Measurements from ENCODE around the gene PRM2. TPM values are rescaled to one million over a fixed set of nuclear protein-coding genes. Genes with fewer than 3 reads are reported as not detected.

PRM2 gene
- total and polyA plus RNA-seq, 2 experiments from 2014 or later: not detected

DNA sequence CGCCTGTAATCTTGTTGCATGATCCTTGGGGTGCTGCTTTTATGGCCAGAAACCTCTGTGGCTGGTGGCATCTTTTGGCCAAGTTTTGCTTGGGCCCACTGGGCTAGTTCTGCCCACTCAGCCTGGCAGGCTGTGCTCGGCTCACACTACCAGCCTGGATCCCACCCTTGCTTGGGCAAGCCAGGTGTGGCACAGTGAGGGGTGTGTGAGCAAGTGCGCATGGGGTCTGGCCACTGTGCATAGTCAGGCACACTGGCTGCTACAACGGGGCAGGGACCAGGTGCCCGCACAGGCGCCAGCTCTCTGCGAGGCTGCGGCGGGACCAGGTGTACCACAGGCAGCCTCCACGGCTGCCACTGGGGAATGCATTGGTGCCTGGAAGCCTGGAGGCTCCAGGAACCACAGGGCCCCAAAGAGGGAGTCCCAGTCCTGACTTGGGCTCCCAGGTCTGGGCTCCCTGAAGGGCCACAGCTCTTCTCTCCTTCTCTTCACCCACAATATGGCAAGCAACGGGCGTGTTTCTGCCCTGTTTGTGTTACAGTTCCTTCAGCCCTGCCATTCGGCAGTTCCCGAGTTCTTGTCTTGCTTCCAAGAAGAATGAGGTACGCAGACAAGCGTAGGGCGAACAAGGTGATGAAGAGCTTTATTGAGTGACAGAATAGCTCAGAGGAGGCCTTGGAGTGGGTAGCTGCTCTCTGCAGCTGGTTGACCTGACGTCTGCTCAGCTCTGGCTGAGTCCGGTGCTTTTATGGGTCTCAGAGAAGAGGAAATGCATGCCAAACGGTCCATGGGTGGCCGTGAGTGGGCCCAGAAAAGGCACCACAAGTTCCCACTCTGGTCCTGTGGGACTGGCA, 31.6 kb upstream of the PRM2 start:
- TF ChIP-seq ZNF114 (CRISPR knock-in tag; IDR thresholded peaks at IDR 0.05): no peak
- TF ChIP-seq, protein P1, sequence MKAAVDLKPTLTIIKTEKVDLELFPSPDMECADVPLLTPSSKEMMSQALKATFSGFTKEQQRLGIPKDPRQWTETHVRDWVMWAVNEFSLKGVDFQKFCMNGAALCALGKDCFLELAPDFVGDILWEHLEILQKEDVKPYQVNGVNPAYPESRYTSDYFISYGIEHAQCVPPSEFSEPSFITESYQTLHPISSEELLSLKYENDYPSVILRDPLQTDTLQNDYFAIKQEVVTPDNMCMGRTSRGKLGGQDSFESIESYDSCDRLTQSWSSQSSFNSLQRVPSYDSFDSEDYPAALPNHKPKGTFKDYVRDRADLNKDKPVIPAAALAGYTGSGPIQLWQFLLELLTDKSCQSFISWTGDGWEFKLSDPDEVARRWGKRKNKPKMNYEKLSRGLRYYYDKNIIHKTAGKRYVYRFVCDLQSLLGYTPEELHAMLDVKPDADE (IDR thresholded peaks at IDR 0.05): no peak
- TF ChIP-seq EZH2phosphoT487 (IDR thresholded peaks at IDR 0.05; ENCODE audit: unreplicated experiment): no peak
- TF ChIP-seq STAT1 (IDR thresholded peaks at IDR 0.05; ENCODE audit: unreplicated experiment): no peak
- TF ChIP-seq EZH2 (IDR thresholded peaks at IDR 0.05; ENCODE audit: low read depth, unreplicated experiment): no peak
- TF ChIP-seq ZNF331 (CRISPR knock-in tag; IDR thresholded peaks at IDR 0.05; ENCODE audit: low read depth): no peak
- TF ChIP-seq JUNB (IDR thresholded peaks at IDR 0.05; ENCODE audit: unreplicated experiment): no peak
- no peak for TF ChIP-seq POLR2AphosphoS5 (IDR thresholded peaks at IDR 0.05; ENCODE audit: low read depth)
- no peak for TF ChIP-seq NANOG (IDR thresholded peaks at IDR 0.05; ENCODE audit: borderline replicate concordance)
- TF ChIP-seq, protein P2, sequence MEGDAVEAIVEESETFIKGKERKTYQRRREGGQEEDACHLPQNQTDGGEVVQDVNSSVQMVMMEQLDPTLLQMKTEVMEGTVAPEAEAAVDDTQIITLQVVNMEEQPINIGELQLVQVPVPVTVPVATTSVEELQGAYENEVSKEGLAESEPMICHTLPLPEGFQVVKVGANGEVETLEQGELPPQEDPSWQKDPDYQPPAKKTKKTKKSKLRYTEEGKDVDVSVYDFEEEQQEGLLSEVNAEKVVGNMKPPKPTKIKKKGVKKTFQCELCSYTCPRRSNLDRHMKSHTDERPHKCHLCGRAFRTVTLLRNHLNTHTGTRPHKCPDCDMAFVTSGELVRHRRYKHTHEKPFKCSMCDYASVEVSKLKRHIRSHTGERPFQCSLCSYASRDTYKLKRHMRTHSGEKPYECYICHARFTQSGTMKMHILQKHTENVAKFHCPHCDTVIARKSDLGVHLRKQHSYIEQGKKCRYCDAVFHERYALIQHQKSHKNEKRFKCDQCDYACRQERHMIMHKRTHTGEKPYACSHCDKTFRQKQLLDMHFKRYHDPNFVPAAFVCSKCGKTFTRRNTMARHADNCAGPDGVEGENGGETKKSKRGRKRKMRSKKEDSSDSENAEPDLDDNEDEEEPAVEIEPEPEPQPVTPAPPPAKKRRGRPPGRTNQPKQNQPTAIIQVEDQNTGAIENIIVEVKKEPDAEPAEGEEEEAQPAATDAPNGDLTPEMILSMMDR (conservative IDR thresholded peaks at IDR 0.05; ENCODE audit: low read depth in 2 of 2): no peak
- TF ChIP-seq, protein P3, sequence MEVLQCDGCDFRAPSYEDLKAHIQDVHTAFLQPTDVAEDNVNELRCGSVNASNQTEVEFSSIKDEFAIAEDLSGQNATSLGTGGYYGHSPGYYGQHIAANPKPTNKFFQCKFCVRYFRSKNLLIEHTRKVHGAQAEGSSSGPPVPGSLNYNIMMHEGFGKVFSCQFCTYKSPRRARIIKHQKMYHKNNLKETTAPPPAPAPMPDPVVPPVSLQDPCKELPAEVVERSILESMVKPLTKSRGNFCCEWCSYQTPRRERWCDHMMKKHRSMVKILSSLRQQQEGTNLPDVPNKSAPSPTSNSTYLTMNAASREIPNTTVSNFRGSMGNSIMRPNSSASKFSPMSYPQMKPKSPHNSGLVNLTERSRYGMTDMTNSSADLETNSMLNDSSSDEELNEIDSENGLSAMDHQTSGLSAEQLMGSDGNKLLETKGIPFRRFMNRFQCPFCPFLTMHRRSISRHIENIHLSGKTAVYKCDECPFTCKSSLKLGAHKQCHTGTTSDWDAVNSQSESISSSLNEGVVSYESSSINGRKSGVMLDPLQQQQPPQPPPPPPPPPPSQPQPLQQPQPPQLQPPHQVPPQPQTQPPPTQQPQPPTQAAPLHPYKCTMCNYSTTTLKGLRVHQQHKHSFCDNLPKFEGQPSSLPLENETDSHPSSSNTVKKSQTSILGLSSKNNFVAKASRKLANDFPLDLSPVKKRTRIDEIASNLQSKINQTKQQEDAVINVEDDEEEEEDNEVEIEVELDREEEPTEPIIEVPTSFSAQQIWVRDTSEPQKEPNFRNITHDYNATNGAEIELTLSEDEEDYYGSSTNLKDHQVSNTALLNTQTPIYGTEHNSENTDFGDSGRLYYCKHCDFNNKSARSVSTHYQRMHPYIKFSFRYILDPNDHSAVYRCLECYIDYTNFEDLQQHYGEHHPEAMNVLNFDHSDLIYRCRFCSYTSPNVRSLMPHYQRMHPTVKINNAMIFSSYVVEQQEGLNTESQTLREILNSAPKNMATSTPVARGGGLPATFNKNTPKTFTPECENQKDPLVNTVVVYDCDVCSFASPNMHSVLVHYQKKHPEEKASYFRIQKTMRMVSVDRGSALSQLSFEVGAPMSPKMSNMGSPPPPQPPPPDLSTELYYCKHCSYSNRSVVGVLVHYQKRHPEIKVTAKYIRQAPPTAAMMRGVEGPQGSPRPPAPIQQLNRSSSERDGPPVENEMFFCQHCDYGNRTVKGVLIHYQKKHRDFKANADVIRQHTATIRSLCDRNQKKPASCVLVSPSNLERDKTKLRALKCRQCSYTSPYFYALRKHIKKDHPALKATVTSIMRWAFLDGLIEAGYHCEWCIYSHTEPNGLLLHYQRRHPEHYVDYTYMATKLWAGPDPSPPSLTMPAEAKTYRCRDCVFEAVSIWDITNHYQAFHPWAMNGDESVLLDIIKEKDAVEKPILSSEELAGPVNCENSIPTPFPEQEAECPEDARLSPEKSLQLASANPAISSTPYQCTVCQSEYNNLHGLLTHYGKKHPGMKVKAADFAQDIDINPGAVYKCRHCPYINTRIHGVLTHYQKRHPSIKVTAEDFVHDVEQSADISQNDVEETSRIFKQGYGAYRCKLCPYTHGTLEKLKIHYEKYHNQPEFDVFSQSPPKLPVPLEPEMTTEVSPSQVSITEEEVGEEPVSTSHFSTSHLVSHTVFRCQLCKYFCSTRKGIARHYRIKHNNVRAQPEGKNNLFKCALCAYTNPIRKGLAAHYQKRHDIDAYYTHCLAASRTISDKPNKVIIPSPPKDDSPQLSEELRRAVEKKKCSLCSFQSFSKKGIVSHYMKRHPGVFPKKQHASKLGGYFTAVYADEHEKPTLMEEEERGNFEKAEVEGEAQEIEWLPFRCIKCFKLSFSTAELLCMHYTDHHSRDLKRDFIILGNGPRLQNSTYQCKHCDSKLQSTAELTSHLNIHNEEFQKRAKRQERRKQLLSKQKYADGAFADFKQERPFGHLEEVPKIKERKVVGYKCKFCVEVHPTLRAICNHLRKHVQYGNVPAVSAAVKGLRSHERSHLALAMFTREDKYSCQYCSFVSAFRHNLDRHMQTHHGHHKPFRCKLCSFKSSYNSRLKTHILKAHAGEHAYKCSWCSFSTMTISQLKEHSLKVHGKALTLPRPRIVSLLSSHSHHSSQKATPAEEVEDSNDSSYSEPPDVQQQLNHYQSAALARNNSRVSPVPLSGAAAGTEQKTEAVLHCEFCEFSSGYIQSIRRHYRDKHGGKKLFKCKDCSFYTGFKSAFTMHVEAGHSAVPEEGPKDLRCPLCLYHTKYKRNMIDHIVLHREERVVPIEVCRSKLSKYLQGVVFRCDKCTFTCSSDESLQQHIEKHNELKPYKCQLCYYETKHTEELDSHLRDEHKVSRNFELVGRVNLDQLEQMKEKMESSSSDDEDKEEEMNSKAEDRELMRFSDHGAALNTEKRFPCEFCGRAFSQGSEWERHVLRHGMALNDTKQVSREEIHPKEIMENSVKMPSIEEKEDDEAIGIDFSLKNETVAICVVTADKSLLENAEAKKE (CRISPR knock-in tag; IDR thresholded peaks at IDR 0.05): no peak
- TF ChIP-seq, protein P4, sequence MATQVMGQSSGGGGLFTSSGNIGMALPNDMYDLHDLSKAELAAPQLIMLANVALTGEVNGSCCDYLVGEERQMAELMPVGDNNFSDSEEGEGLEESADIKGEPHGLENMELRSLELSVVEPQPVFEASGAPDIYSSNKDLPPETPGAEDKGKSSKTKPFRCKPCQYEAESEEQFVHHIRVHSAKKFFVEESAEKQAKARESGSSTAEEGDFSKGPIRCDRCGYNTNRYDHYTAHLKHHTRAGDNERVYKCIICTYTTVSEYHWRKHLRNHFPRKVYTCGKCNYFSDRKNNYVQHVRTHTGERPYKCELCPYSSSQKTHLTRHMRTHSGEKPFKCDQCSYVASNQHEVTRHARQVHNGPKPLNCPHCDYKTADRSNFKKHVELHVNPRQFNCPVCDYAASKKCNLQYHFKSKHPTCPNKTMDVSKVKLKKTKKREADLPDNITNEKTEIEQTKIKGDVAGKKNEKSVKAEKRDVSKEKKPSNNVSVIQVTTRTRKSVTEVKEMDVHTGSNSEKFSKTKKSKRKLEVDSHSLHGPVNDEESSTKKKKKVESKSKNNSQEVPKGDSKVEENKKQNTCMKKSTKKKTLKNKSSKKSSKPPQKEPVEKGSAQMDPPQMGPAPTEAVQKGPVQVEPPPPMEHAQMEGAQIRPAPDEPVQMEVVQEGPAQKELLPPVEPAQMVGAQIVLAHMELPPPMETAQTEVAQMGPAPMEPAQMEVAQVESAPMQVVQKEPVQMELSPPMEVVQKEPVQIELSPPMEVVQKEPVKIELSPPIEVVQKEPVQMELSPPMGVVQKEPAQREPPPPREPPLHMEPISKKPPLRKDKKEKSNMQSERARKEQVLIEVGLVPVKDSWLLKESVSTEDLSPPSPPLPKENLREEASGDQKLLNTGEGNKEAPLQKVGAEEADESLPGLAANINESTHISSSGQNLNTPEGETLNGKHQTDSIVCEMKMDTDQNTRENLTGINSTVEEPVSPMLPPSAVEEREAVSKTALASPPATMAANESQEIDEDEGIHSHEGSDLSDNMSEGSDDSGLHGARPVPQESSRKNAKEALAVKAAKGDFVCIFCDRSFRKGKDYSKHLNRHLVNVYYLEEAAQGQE (IDR thresholded peaks at IDR 0.05; ENCODE audit: unreplicated experiment): no peak
- Histone ChIP-seq H4K20me1 (replicated peaks; ENCODE audit: insufficient read depth) (no peaks in the 10 kb centered on the region), H3K4me1 (ENCODE audit: insufficient read depth) (peaks cover 22% of the 10 kb centered on the region), H3K36me3 (ENCODE audit: insufficient read depth) (no peaks in the 10 kb centered on the region; the same call in 1 of the 2 replicates), H3K79me2 (replicated peaks; ENCODE audit: insufficient read depth) (no peaks in the 10 kb centered on the region), H3K4me3 (no peak overlapping the region), H3K27me3 (ENCODE audit: insufficient read depth) (no peaks in the 10 kb centered on the region), H3F3A (replicated peaks; ENCODE audit: low read depth) (peaks cover 14% of the 10 kb centered on the region), H2AFZ (peak overlapping the region; percentile 88), H3K27ac (ENCODE audit: low read depth) (no peak overlapping the region), H3K9me2 (ENCODE audit: insufficient read depth) (no peaks in the 10 kb centered on the region; the same call in 1 of the 2 replicates), H3K4me2 (no peak overlapping the region)
- H3K4me1 Mint-ChIP-seq: peaks cover 18% of the 10 kb centered on the region
- no peak overlapping the region; the same call in 1 of the 2 replicates for H3K27ac Mint-ChIP-seq
- no peaks in the 10 kb centered on the region; the same call in 2 of the 3 replicates for H3K36me3 Mint-ChIP-seq (ENCODE audit: low read depth)
- peaks cover 6% of the 10 kb centered on the region for H3K27me3 Mint-ChIP-seq (ENCODE audit: insufficient read depth, low read depth, poor library complexity)
- DNase-seq (ENCODE audit: low spot score) (no peak), ATAC-seq (no peak; the same call in 2 of the 3 replicates)
- H3K9me3 Mint-ChIP-seq: 0 out of 3 replicates have a peak, but pooled peaks cover 2% of the 10 kb centered on the region
- H3K4me3 Mint-ChIP-seq: no peak overlapping the region
